ENCODE data around the gene UVSSA. TPM values are rescaled to one million over a fixed set of nuclear protein-coding genes. Genes with fewer than 3 reads are reported as not detected.
A peak's percentile ranks its signal among the peaks of the same experiment; 100 is the strongest.

UVSSA gene
- total RNA-seq, 1 experiment from 2014 or later = 40.4 TPM

- TF ChIP-seq ZMAT4 (CRISPR knock-in tag; IDR thresholded peaks at IDR 0.05) = no peak
- TF ChIP-seq ATF6 (CRISPR knock-in tag; IDR thresholded peaks at IDR 0.05) = no peak
- no peak for TF ChIP-seq CBFB (CRISPR knock-in tag; IDR thresholded peaks at IDR 0.05; ENCODE audit: low read depth)
- TF ChIP-seq ZNF317 (CRISPR knock-in tag; IDR thresholded peaks at IDR 0.05; ENCODE audit: borderline replicate concordance, low read depth) = no peak
- TF ChIP-seq ZNF396 (CRISPR knock-in tag; IDR thresholded peaks at IDR 0.05; ENCODE audit: borderline replicate concordance) = no peak
- TF ChIP-seq PRDM15 (CRISPR knock-in tag; IDR thresholded peaks at IDR 0.05) = no peak
- TF ChIP-seq PREB (CRISPR knock-in tag; IDR thresholded peaks at IDR 0.05; ENCODE audit: borderline replicate concordance) = no peak
Measured at GRCh38 chr4:1364748-1365147, 17.7 kb downstream of the UVSSA start (continued).

GRCh38 chr4:1365271-1366178 lies 18.5 kb downstream of the UVSSA start:
- Mint-ChIP-seq H3K4me1 (peaks cover 11% of the 10 kb centered on the region), H3K4me3 (no peak overlapping the region), H3K27ac (no peak overlapping the region), H3K9me3 (no peaks in the 10 kb centered on the region), H3K36me3 (peaks cover 3% of the 10 kb centered on the region; the same call in 1 of the 2 replicates), H3K27me3 (ENCODE audit: low read depth) (no peaks in the 10 kb centered on the region)
- DNase-seq (ENCODE audit: low spot score) (peak; percentile 55), ATAC-seq (peak; percentile 65)
- POLR2A ChIA-PET = no interaction called here
- CTCF ChIA-PET = interaction anchor here (0.9 to 2.6 kb wide), 10 partner anchors 11 to 264 kb away, joined by 3 to 38 read pairs (median 4); no protein-coding TSS in a partner anchor
- TF ChIP-seq RELA (CRISPR knock-in tag; IDR thresholded peaks at IDR 0.05; ENCODE audit: borderline replicate concordance) = no peak
- no peak for TF ChIP-seq ZSCAN18 (CRISPR knock-in tag; IDR thresholded peaks at IDR 0.05)
- TF ChIP-seq ARID4B (CRISPR knock-in tag; IDR thresholded peaks at IDR 0.05; ENCODE audit: borderline replicate concordance) = no peak
- no peak for TF ChIP-seq ZNF396 (CRISPR knock-in tag; IDR thresholded peaks at IDR 0.05; ENCODE audit: borderline replicate concordance)
- TF ChIP-seq FOXP1 (CRISPR knock-in tag; IDR thresholded peaks at IDR 0.05; ENCODE audit: borderline replicate concordance) = no peak
- TF ChIP-seq ZNF263 (CRISPR knock-in tag; IDR thresholded peaks at IDR 0.05; ENCODE audit: low read depth) = no peak
- TF ChIP-seq ZNF512 (CRISPR knock-in tag; IDR thresholded peaks at IDR 0.05; ENCODE audit: borderline replicate concordance) = no peak
